Peyer's patch (tissue), 4 donors: ENCODE results near the gene METTL22.

Source experiments
- POLR2A ChIP-seq, 2 donors: fragments of 450-650 bp; IDR thresholded peaks; one replicate each; pipeline ENCODE4 v1.5.1; 2017; ENCODE audit warnings: antibody characterized with exemption in 2 of 2, mild to moderate bottlenecking in 2 of 2, moderate library complexity in 2 of 2
- TF ChIP-seq, protein P1 (sequence below), 6 experiments: fragments of 450-650 bp in 4 of 6; fragments of 200-600 bp in 2 of 6; sonication (generic) in 1 of 6; IDR thresholded peaks; one replicate each; pipeline ENCODE4 v1.5.1; 2017 to 2019; ENCODE audit warnings: antibody characterized with exemption in 6 of 6, mild to moderate bottlenecking in 3 of 6, moderate library complexity in 1 of 6

DNA sequence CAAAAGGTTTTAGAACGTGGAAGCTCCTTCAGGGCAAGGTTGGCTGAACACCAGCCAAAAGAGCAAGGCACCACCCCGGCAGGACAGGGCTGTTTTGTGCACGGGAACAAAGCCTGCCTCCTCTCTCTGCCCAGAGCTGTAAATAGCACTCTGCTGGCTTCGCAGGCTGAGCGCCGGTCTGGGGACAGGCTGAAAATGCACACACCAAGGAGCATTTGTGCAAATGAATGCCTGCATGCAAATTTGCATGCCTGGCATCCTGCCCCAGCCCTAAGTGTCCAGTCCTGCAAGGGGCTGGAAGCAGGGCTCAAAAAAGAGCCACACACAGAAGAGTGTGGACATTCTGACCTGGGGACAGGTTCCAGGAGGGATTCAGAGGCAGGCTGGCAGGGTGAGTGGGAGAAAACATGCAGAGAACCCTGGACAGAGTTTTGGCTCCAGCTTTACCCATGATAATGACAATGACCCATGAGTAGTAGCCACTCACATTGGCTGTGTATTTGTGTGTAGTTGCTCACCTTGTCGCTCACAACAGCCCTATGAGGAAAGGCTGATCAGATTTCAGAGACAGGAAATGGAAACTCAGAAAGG, 64.6 kb downstream of the METTL22 start:
- TF ChIP-seq, protein P1, sequence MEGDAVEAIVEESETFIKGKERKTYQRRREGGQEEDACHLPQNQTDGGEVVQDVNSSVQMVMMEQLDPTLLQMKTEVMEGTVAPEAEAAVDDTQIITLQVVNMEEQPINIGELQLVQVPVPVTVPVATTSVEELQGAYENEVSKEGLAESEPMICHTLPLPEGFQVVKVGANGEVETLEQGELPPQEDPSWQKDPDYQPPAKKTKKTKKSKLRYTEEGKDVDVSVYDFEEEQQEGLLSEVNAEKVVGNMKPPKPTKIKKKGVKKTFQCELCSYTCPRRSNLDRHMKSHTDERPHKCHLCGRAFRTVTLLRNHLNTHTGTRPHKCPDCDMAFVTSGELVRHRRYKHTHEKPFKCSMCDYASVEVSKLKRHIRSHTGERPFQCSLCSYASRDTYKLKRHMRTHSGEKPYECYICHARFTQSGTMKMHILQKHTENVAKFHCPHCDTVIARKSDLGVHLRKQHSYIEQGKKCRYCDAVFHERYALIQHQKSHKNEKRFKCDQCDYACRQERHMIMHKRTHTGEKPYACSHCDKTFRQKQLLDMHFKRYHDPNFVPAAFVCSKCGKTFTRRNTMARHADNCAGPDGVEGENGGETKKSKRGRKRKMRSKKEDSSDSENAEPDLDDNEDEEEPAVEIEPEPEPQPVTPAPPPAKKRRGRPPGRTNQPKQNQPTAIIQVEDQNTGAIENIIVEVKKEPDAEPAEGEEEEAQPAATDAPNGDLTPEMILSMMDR (IDR thresholded peaks at IDR 0.05), result no peak
- TF ChIP-seq POLR2A (IDR thresholded peaks at IDR 0.05), result no peak
